Lung (tissue), 12 donors: ENCODE data around the gene CD300LB. TPM values are rescaled to one million over a fixed set of nuclear protein-coding genes. Genes with fewer than 3 reads are reported as not detected.

ENCODE experiments used
- ATAC-seq: fragments of 200-7000 bp; cut with Tn5 transposase; one replicate; pipeline ENCODE4 v1.9.1; 2020; ENCODE audit warnings: moderate number of reproducible peaks; ENCODE audit not compliant: insufficient read depth, low FRiP score
- DNase-seq, 3 donors: peaks; one replicate each; pipeline ENCODE4 v3.0.0-alpha.2; 2013 to 2017
- H3K27ac ChIP-seq, 2 donors: one replicate each; pipeline ENCODE4 v1.5.1; 2013; ENCODE audit warnings: mild to moderate bottlenecking in 2 of 2, moderate library complexity in 2 of 2, control low read depth in 1 of 2, inconsistent platforms in 1 of 2, low read depth in 1 of 2, low read length in 1 of 2
- H3K27me3 ChIP-seq, 3 donors: one replicate each; pipeline ENCODE4 v1.5.1; 2013; ENCODE audit warnings: low read length in 2 of 3; ENCODE audit not compliant: control insufficient read depth in 3 of 3, insufficient read depth in 3 of 3
- H3K36me3 ChIP-seq, 4 donors: one replicate each; pipeline ENCODE4 v1.5.1; 2013; ENCODE audit warnings: low read length in 4 of 4, mild to moderate bottlenecking in 1 of 4, moderate library complexity in 1 of 4; ENCODE audit not compliant: control insufficient read depth in 4 of 4, insufficient read depth in 4 of 4
- H3K4me1 ChIP-seq, 5 donors: one replicate each; pipeline ENCODE4 v1.5.1; 2013; ENCODE audit warnings: low read length in 5 of 5, mild to moderate bottlenecking in 2 of 5, moderate library complexity in 1 of 5; ENCODE audit not compliant: control insufficient read depth in 5 of 5, insufficient read depth in 5 of 5
- H3K4me3 ChIP-seq: one replicate; pipeline ENCODE4 v1.5.1; 2013; ENCODE audit warnings: mild to moderate bottlenecking, control low read depth, moderate library complexity
- H3K9ac ChIP-seq, 2 donors: one replicate each; pipeline ENCODE4 v1.5.1; 2013; ENCODE audit warnings: low read length in 2 of 2, control low read depth in 1 of 2; ENCODE audit not compliant: insufficient read depth in 1 of 2
- H3K9me3 ChIP-seq, 4 donors: one replicate each; pipeline ENCODE4 v1.5.1; 2013; ENCODE audit warnings: low read length in 3 of 4, mild to moderate bottlenecking in 1 of 4, moderate library complexity in 1 of 4; ENCODE audit not compliant: control insufficient read depth in 4 of 4, insufficient read depth in 3 of 4
- WGBS, 2 donors: extraction: QIAGEN DNeasy Blood & Tissue Kit; methylation state at CpG; one replicate each; pipeline ENCODE4 v1.1.7; 2013; 5-methylcytosine and 5-hydroxymethylcytosine counted together
- polyA plus RNA-seq, 2 donors: library from polyadenylated mRNA; stranded (reverse); fragments of 200-250 nt; gene quantifications; one replicate each; pipeline ENCODE4 v1.2.1, GENCODE V29; 2013
- total RNA-seq, 2 donors: library from RNA; depleted of rRNA in 1 of 2; stranded (reverse); fragments of >200 nt in 1 of 2; gene quantifications; one replicate each; pipeline ENCODE4 v1.2.1, GENCODE V29; 2014 to 2021
- TF ChIP-seq, protein P1 (sequence below): IDR thresholded peaks from 2 replicates; pipeline ENCODE4 v1.5.1; 2012; ENCODE audit warnings: mild to moderate bottlenecking; ENCODE audit errors: control extremely low read depth, extremely low read depth
- donor health status: control.
- donor health status: control.
- donor health status: Bipolar disorder and iron deficiency.
- donor health status: healthy.
- donor health status: DM: yes; HTN: yes; CAD: no.

The CD300LB gene
- total and polyA plus RNA-seq, 4 donors, result 0.82 to 1.8 (median 1.3) TPM

DNA sequence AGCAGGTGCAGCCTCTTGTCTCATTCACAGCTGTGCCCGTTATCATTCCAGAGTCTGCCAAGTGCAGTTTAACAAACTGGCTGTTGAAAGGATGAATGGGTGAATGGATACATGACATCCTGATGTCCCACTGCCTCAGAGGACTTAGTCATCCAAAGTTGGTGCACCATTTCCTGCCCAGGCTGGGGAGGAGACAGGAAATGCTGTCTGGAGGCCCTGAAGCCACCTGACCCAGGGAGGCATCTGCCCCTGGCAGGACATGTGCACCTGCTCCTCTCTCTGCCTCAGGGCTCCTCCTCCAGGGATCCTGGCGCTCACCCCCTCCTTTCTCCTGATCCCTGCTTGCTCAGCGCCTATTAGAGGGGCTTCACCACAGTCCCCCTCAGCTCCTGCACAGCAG, 16.5 kb upstream of the CD300LB start:
- no peaks in the 10 kb centered on the region for H3K4me1 ChIP-seq
- H3K9ac ChIP-seq, result no peak overlapping the region
- H3K27ac ChIP-seq, result no peak overlapping the region
- no peak for DNase-seq
- H3K27me3 ChIP-seq, result no peaks in the 10 kb centered on the region
- no peaks in the 10 kb centered on the region for H3K36me3 ChIP-seq
- TF ChIP-seq, protein P1, sequence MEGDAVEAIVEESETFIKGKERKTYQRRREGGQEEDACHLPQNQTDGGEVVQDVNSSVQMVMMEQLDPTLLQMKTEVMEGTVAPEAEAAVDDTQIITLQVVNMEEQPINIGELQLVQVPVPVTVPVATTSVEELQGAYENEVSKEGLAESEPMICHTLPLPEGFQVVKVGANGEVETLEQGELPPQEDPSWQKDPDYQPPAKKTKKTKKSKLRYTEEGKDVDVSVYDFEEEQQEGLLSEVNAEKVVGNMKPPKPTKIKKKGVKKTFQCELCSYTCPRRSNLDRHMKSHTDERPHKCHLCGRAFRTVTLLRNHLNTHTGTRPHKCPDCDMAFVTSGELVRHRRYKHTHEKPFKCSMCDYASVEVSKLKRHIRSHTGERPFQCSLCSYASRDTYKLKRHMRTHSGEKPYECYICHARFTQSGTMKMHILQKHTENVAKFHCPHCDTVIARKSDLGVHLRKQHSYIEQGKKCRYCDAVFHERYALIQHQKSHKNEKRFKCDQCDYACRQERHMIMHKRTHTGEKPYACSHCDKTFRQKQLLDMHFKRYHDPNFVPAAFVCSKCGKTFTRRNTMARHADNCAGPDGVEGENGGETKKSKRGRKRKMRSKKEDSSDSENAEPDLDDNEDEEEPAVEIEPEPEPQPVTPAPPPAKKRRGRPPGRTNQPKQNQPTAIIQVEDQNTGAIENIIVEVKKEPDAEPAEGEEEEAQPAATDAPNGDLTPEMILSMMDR, result no peak
- WGBS, 2 donors, result 71 to 85% methylated on average over 3 of the region's 3 CpGs
- no peaks in the 10 kb centered on the region for H3K9me3 ChIP-seq
- no peak overlapping the region for H3K4me3 ChIP-seq
- no peak for ATAC-seq

DNA sequence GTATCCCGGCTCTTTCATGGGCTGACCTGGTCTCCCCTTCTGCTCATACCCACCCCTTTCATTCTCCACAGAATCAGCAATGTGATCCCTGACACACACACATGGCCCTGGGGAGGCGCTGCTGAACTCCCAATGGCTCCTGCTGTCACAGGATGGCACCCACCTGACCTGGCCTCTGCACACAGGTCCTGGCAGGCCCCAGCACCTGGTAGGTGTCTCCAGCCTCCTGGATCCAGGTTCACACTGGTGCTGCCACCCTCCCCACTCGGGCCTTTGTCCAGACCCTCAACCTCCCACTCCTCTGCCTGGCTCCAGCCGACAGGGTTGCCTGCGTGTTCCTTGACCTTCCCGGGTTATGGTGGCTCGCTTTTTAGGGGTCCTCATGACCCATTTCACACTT, 16.0 kb upstream of the CD300LB start:
- WGBS, 2 donors, result 89 to 96% methylated on average over 7 of the region's 7 CpGs
- Histone ChIP-seq H3K9ac (no peak overlapping the region), H3K4me3 (no peak overlapping the region), H3K27ac (no peak overlapping the region), H3K27me3 (no peaks in the 10 kb centered on the region), H3K4me1 (no peaks in the 10 kb centered on the region), H3K36me3 (no peaks in the 10 kb centered on the region), H3K9me3 (no peaks in the 10 kb centered on the region)
- no peak for ATAC-seq
- no peak for DNase-seq
- TF ChIP-seq, protein P1, result no peak

DNA sequence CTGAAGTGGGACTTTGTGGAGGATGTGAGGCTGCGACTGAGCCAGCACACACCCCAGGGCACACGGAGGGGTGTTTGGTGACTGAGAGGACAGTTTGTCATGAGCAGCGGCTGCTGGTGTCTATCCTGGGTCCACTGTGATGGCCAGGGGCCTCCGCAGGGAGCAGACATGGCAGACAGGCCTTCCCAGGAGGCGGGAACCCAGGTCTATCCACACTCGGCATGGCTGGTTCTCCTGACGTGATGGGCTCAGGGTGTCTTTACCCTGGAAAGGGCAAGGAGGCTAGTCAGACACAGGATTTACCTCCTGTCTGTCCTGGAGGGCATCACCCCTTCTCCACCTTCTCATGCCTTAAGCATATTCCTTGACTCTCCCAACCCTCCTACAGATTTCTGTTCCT, 15.3 kb upstream of the CD300LB start:
- 86 to 95% methylated on average over 7 of the region's 7 CpGs for WGBS, 2 donors
- DNase-seq, result no peak
- no peak overlapping the region for H3K27ac ChIP-seq

More for the DNA sequence above, 15.3 kb upstream of the CD300LB start:
- H3K4me1 ChIP-seq, result no peaks in the 10 kb centered on the region
- no peaks in the 10 kb centered on the region for H3K9me3 ChIP-seq
- H3K27me3 ChIP-seq, result peaks cover 0 to 2% (median 0%) of the 10 kb centered on the region in 3 donors
- no peak overlapping the region for H3K4me3 ChIP-seq
- no peaks in the 10 kb centered on the region for H3K36me3 ChIP-seq
- H3K9ac ChIP-seq, result no peak overlapping the region
- no peak for ATAC-seq
- TF ChIP-seq, protein P1, result no peak
